NK-92 treated with Interleukin-12 subunit alpha and Interleukin-12 subunit beta, amount 100 ng/mL, for 24 hours (cell line): ENCODE data around the gene ZNF284.
A peak's percentile ranks its signal among the peaks of the same experiment; 100 is the strongest.

Experiments
- DNase-seq: peaks from one replicate; lab custom pipeline; 2025; lab: John Stamatoyannopoulos, UW

The ZNF284 gene

DNA sequence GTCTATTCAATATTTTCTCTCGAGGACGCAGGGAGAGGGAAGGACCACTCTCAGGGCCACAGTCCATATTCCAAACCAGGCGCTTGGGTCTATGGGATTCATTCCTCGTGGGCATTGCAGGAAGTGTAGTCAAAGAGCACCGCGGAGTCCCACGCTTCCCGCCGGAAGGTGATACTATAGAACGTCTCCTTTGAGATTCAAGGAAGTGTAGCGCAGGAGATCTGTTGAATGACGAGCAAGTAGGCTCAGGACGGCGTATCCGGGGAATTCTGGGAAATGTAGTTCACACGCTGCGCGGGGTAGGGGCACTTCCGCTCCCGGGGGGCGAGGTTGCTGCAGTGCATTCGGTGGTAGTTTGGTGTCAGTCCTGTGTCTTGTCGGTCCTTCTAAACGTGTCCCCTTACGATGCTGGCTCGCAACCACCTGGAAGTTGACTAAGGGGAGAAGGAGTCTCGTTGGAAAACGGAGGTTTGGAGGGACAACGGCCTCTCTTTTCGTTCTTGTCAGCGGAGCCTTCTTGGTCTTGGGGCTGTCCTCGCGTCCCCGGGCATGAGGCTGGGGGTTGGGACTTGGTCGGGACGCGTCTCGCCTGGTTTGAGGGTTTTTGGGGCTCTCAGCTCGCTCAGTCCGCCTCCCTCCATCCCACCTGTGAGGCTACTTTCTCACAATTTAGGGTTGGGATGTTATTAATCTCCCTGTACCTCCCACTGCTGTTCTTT is at the start of gene ZNF284:
Gene ZNF284 (plus strand): TSS at position 336 of the 719 bp plus-strand sequence. CDS start 4,231 bp downstream, outside the sequence.
- DNase-seq, result no peak

DNA sequence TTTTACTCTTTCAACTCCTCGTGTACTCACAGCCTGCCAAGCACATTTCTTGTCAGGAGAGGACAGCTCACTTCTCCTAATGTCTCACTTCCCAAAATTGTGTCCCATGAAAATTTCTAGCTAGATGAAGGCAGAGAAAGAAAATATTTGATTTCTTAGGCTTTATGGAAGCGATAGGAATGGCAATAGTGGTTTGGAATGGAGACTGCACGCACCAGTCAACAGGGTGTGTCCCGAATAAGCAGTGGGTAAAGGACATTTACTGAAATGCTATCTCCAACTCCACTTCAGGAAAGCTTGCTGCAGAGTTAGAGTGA is 47.1 kb upstream of the ZNF284 start:
- no peak for DNase-seq

DNA sequence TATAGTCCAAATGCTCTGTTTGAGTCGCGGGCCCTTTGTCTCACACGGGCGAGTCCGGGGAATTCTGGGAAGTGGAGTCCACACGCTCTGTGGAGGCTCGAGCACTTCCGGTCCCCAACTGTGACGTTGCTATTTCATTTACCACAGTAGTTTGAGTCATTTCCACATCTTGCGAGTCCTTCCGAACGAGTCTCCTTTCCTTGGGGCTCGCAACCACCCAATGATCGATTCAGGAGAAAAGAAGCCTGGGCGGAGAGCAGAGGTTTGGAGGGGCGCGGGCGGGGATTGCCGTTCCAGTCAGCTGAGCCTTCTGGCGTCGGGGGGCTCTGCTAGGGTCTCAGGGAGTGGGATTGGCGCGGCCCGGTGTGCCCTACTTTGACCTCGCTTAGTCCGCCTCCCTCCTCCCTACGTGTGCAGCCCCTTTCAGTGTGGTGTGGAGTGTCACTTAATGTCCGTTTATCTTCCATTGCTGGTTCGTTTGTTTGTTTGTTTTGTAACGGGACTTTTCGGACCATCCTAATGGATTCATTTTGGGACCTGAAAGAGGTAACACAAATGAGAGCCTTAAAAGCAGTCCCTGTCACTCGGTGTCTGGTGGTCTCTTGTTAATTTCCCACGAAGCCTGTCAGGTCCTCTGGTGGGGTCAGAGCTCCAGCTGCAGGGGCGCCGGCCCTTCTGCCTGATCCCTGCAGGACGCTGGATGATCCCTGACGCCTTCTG is 46.6 kb upstream of the ZNF284 start, which contains the start of gene ZNF222:
Gene ZNF222 (plus strand): TSS at position 163 of the 720 bp plus-strand sequence. CDS start 58 bp downstream, at position 221.
- DNase-seq, result peak; percentile 13

DNA sequence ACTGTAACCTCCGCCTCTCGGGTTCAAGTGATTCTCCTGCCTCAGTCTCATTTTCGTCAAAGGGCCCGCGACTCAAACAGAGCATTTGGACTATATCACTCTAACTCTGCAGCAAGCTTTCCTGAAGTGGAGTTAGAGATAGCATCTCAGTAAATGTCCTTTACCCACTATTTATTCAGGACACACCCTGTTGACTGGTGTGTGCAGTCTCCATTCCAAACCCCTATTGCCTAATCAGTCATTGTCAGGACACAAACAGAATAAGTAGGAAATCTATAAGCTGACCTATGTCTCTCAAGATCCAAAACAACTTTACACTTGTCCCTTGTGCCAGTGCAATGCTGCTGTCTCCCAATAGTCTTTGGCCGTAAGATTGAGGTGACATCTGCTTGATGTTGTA is 45.3 kb upstream of the ZNF284 start:
- no peak for DNase-seq

DNA sequence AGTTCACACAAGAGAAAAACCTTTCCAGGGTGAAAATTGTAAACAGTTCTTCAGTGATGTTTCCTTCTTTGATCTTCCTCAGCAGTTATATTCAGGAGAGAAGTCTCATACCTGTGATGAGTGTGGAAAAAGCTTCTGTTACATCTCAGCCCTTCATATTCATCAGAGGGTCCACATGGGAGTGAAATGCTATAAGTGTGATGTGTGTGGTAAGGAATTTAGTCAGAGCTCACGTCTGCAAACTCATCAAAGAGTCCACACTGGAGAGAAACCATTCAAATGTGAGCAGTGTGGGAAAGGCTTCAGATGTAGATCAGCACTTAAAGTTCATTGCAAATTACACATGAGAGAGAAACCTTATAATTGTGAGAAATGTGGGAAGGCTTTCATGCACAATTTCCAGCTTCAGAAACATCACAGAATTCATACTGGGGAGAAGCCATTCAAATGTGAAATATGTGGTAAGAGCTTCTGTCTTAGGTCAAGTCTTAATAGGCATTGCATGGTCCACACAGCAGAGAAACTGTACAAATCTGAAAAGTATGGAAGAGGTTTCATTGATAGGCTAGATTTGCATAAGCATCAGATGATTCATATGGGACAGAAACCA is 39.9 kb upstream of the ZNF284 start:
- no peak for DNase-seq

DNA sequence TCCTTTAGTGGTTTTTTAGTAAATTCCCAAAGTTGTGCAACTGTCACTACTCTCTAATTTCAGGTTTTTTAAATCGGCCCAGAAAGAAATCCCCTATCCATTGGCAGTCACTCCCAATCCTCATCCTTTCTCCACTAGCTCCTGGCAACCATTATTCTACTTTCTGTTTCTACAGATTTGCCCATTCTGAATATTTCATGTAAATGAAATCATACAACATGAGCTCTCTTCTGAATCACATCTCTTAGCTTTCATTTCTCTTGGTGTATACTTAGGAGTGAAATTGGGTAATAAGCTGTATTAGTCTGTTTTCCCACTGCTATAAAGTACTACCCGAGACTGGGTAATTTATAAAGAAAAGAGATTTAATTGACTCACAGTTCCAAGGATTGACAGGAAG is 29.8 kb upstream of the ZNF284 start:
- DNase-seq, result no peak

DNA sequence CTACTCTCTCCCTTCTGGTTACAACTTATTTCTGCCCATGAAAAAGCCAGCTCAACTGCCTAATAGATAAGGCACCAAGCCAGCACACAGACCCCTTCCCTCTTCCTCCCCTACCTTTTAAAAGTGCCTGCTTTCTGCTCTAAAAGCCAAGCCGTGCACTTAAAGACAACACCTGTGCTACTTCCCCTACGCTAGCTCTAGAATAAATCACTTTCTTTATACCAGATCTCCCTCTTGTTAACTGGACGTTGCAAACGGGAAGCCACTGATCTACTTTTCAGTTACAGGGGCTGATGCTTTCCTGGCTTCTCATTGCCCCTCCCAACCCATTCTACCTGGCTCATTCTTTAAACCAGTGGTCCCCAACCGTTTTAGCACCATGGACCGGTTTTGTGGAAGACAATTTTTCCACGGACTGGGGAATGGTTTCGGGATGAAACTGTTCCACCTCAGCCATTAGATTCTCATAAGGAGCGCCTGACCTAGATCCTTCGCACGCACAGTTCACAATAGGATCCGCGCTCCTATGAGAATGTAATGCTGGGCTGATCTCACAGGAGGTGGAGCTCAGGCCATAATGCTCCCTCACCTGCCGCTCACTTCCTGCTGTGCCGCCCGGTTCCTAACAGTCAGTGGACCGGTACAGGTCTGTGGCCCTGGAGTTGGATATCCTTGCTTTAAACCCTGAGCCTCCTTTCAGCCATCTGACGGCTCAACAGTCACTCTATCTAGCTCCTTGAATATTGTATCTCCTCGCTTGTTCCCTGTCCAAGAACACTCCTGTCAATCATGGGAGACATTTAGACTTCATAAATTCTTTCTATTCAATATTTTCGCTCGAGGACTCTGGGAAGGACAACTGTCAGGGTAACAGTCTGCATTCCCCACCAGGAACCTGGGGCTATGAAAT is 21.0 kb upstream of the ZNF284 start:
- no peak for DNase-seq

DNA sequence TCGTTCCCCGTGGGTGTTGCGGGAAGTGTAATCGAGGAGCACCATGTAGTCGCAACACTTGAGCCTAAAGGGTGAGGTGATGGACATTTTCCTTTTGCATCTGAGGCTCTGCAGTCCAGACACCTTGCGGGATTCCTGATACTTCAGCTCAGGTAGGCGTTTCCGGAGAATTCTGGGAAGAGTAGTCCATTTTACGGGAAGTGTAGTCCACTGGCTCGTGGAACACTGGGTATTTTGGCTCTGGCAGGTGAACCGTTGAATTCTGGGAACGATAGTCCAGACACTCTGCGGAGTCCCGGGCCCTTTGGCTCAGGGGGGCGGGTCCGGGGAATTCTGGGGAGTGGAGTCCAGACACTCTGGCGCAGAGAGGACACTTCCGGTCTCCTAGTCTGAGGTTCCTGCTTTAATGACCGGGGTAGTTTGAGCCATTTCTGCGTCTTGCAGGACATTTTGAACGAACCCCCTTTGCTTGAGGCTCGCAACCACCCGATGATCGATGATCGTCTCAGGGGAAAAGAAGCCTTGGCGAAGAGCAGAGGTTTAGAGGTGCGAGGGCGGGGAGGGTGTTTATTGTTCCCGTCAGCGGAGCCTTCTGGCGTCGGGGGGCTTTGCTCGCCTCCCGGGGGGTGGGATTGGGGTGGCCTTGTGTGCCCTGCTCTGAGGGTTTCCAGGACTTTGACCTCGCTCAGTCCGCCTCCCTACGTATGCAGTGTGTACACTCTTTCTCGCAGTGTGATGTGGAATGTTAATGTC is 20.1 kb upstream of the ZNF284 start, which contains the start of gene ZNF223:
Gene ZNF223 (plus strand): TSS at position 387 of the 753 bp plus-strand sequence. CDS start 3,141 bp downstream, outside the sequence.
- no peak for DNase-seq

DNA sequence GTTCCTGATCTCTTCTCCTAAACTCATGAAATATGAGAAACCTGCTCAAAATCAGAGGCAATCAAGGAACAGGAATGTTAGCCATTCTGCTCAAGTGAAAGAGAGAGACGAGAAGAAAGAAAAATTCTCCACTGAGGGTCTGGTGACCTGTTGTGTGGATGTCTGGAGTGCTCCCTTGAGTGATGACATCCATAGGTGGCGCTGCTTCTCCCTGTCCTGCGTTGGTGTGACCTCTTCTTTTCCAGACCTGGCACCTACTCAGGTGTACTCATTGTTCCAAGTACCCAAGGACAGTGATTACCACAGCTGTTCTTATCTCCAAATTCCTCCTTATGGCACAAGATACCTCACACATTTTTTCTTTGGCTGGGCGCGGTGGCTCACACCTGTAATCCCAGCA is 16.1 kb upstream of the ZNF284 start:
- DNase-seq, result no peak

DNA sequence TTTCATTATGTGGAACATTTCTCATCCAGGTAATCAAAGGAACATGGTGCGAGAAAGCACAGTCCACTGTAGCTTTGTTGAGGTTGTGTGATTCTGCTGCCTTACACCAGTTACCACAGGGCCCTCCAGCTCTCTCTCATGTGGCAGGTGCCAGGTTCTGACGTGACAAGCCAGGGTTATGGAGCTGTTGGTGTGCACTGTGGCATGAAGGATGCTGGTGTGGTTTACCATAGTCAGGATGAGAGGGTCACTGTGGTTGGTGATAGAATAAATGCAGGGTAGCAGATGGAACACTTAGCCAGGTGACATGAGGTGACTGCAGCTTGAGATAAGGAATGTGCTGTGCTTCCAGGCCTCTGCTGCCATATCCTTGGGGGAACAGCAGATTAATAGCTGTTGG is 12.7 kb upstream of the ZNF284 start:
- no peak for DNase-seq

DNA sequence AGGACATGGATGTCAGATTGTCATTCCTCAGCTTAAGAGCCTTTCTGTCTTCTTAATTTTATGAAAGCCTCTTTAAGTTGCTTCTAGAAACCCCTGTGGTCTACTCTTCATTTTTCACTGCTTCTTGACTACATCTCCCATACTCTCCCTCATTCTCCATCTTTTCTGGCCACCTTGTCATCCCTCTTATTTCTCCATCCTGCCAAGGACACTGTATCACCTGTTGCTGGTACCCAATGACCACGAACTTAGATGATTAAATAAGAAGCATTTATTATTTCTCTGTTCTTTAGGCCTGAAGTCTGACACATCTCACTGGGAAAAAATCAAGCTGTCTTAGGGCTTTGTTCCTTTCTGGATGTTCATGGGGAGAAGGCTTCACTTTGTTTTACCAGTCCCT is 10.9 kb upstream of the ZNF284 start:
- no peak for DNase-seq

DNA sequence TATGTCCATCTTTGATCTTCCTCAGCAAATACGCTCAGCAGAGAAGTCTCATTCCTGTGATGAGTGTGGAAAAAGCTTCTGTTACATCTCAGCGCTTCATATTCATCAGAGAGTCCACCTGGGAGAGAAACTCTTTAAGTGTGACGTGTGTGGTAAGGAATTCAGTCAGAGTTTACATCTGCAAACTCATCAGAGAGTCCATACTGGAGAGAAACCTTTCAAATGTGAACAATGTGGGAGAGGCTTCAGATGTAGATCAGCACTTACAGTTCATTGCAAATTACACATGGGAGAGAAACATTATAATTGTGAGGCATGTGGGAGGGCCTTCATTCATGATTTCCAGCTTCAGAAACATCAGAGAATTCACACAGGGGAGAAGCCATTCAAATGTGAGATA is 5.7 kb upstream of the ZNF284 start:
- DNase-seq, result no peak

DNA sequence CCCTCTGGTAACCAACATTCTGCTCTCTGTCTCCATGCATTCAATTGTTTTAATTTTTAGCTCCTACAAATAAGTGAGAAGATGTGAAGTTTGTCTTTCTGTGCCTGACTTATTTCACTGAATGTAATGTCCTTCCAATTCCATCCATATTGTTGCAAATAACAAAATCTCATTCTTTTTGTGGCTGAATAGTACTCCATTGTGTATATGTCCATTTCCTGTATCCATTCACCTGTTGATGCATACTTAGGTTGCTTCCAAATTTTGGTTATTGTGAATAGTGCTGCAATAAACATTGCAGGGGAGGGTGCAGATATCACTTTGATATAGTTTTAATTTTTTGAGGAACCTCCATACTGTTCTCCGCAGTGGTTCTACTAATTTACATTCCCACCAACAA is 2.5 kb upstream of the ZNF284 start:
- no peak for DNase-seq

DNA sequence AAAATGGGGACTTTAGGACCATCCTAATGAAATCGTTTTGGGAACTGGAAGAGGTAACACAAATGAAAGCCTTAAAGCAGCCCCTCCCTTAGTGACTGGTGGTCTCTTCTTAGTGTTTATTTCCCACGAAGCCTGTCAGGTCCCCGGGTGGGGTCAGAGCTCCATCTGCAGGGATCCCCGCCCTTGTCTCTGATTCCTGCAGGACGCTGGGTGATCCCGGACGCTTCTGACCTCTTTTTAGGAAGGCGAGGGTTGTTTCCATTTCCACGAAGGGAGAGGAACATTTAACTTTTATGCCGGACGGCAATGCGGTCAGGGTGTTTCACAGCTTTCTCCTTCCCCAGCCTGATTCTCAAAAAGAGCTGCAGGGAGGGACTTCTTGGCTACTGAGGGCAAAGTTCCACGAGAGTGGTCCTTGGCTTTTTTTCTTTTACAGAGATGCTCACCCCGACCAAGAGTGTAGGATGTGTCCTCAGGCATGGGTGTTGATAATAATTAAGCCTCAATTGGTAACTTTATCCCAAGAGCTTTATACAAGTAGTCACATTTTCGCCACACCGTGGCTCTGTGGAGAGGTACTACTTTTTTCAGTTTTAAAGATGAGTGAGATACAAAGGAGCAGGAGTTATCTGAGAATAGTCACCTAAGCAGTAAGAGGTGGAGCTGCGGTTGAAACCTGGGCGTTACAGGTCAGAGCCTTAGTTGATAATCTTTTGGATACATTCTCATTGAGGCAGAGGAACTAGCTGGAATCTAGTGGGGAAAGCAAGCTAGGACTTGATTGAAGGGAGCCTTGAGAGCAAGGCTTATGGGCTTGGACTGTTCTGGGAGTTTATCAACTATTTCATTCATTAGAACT is 813 bp downstream of the ZNF284 start:
- no peak for DNase-seq

DNA sequence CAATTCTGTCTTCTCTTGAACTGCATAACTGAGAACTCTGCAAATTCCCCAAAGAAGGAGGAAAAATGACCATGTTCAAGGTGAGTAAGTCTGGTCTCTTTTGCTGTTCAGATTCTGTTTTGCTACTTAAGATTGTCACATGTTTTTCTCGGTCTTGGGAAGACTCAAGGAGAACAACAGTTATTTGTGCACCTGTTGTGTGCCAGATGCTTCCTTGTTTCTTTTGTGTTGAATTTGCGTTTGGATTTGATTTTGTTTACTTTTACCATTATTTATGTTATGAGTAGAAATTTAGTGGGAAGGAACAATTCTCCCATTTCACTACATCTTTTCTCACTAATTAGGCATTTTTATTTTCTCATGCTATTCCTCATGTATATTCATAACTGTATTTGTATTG is 4.4 kb downstream of the ZNF284 start:
- DNase-seq, result no peak

DNA sequence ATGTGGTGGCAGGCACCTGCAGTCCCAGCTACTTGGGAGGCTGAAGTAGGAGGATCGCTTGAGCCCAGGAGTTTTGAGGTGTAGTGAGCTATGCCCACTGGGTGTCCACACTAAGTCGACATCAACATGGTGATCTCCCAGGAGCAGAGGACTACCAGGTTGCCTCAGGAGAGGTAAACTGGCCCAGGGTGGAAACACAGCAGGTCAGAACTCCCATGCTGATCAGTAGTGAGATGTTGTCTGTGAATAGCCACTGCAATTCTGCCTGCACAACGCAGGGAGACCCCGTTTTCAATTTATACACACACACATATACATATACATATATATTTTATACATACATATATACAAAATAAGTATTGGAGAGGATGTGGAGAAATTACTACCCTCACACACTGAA is 20.1 kb downstream of the ZNF284 start:
- DNase-seq, result no peak

DNA sequence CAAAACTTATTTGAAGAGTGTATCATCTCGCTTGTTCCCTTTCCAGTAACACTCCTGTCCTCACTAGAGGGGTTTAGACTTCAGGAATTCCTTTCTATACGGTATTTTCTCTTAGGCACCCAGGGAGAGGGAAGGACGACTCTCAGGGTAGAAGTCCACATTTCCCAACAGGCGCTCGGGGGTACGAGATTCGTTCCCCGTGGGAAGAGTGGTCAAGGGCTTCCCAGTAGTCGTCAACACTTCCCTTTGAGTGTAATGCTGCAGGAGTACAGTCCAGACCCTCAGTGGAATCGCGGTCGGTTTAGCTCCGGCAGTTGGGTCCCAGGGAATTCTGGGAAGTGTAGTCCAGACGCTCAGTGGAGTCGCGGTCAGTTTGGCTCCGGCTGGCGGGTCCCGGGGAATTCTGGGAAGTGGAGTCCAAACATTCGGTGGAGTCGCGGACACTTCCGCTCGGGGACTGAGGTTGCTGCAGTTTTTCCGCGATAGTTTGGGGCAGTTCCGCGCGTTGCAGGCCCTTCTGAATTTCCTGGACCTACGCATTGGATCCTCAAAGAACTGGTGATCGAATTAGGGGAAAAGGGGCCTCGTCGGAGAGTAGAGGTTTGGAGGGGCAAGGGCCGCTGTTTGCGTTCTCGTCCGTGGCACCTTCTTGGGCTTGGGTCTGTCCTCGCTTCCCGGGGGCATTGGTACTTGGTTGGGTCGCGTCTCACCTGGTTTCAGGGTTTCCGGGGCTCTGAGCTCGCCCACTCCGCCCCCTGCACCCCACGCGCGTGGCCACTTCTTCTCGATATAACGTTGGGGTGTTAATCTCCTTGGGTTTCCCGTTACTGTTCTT is 22.2 kb downstream of the ZNF284 start, which contains the start of gene ZNF224:
Gene ZNF224 (plus strand): TSS at position 431 of the 835 bp plus-strand sequence. CDS start 3,513 bp downstream, outside the sequence.
- DNase-seq, result peak; percentile 84

DNA sequence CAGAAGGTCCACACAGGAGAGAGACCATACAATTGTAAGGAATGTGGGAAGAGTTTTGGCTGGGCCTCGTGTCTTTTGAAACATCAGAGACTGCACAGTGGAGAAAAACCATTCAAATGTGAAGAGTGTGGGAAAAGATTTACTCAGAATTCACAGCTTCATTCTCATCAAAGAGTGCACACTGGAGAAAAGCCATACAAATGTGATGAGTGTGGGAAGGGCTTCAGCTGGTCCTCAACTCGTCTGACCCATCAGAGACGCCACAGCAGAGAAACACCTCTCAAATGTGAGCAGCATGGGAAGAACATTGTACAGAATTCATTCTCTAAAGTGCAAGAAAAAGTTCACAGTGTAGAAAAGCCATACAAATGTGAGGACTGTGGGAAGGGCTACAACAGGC is 35.8 kb downstream of the ZNF284 start:
- no peak for DNase-seq

DNA sequence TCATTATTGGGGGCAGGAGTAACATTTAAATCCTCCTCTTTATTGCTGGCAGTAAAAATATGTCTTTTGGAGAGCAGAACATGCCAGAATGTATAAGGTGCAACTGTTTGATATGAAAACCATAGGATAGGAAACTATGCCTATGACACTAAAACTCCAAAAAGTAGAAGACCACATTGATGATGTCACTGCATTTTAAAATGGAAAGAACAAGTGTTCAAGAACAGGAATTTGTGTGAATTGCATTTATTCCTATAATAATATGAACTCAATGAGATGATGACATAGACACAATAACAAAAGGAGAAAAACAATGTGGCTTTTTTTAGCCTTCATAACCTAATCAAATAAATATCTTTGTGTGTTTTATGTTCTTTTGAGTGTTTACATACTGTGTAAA is 37.5 kb downstream of the ZNF284 start:
- DNase-seq, result no peak
